Thyroid gland (tissue), 4 donors: ENCODE measurements around the gene PIP5K1C. TPM values are rescaled to one million over a fixed set of nuclear protein-coding genes. Genes with fewer than 3 reads are reported as not detected.

Source experiments
- DNase-seq, 2 donors: peaks; one replicate each; pipeline ENCODE4 v3.0.0-alpha.2; 2019
- H3K27ac ChIP-seq, 3 donors: fragments of 200-600 bp; sonication (generic); 1 replicate in 2 of 3; 2 replicates in 1 of 3; pipeline ENCODE4 v1.5.1; 2016 to 2019; ENCODE audit warnings: mild to moderate bottlenecking in 1 of 3, moderate library complexity in 1 of 3
- H3K27me3 ChIP-seq: fragments of 200-600 bp; sonication (generic); one replicate; pipeline ENCODE4 v1.5.1; 2019
- H3K36me3 ChIP-seq, 2 donors: fragments of 200-600 bp; sonication (generic); one replicate each; pipeline ENCODE4 v1.5.1; 2016 to 2019
- H3K4me1 ChIP-seq, 2 donors: fragments of 200-600 bp; sonication (generic); one replicate each; pipeline ENCODE4 v1.5.1; 2017 to 2019
- H3K4me3 ChIP-seq, 3 donors: fragments of 200-600 bp; sonication (generic); replicated peaks in 1 of 3; 1 replicate in 2 of 3; 2 replicates in 1 of 3; pipeline ENCODE4 v1.5.1; 2016; ENCODE audit warnings: mild to moderate bottlenecking in 1 of 3
- H3K9me3 ChIP-seq: fragments of 200-600 bp; sonication (generic); one replicate; pipeline ENCODE4 v1.5.1; 2017
- POLR2A ChIP-seq, 2 donors: fragments of 450-650 bp; IDR thresholded peaks; one replicate each; pipeline ENCODE4 v1.6.1; 2017; ENCODE audit warnings: antibody characterized with exemption in 2 of 2, mild to moderate bottlenecking in 2 of 2, moderate library complexity in 1 of 2
- WGBS, 2 donors: methylation state at CpG; one replicate each; pipeline ENCODE4 v1.1.5; 2017; 5-methylcytosine and 5-hydroxymethylcytosine counted together
- intact Hi-C: fragments of 100-400 bp; cut with DNase I; formaldehyde crosslinking; loops from one replicate; pipeline ENCODE4 v1.15.1; 2023
- total RNA-seq, 4 donors: library from RNA; depleted of rRNA; stranded (reverse); fragments of >200 nt; gene quantifications; one replicate each; pipeline ENCODE4 v1.2.3, GENCODE V29; 2016
- TF ChIP-seq, protein P1 (sequence below), 6 experiments: fragments of 200-600 bp in 3 of 6; fragments of 450-650 bp in 3 of 6; sonication (generic) in 3 of 6; IDR thresholded peaks; one replicate each; pipeline ENCODE4 v1.5.1; 2016 to 2019; ENCODE audit warnings: antibody characterized with exemption in 6 of 6, mild to moderate bottlenecking in 2 of 6, inconsistent platforms in 1 of 6, moderate library complexity in 1 of 6

Gene PIP5K1C
- total RNA-seq, 4 donors from 2014 or later, result 23.2 to 42.4 (median 35.0) TPM

DNA sequence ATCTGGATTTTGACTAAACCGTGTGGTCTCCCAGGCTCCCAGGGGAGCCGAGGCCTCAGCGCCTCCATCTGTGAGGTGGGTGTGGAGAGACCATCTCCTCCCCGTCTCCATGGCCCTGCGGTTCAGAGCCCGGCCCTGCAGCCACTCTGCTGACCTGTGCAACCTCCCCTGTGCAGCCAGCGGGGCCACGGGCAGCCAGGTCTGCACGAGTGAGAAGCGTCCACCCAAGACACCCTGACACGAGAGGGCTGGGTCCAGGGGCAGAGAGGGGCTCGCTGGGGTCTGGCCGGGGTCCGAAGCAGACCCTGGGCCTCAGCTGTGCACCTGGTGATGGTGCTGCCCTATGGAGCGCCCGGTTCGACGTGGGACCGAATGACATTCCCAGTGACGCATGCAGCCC lies 63.3 kb downstream of the PIP5K1C start:
- 97% methylated on average over 6 to 11 of the region's 20 CpGs for WGBS, 2 donors

GRCh38 chr19:3636506-3636905 lies 63.8 kb downstream of the PIP5K1C start:
- TF ChIP-seq POLR2A (IDR thresholded peaks at IDR 0.05), result no peak
- TF ChIP-seq, protein P1, sequence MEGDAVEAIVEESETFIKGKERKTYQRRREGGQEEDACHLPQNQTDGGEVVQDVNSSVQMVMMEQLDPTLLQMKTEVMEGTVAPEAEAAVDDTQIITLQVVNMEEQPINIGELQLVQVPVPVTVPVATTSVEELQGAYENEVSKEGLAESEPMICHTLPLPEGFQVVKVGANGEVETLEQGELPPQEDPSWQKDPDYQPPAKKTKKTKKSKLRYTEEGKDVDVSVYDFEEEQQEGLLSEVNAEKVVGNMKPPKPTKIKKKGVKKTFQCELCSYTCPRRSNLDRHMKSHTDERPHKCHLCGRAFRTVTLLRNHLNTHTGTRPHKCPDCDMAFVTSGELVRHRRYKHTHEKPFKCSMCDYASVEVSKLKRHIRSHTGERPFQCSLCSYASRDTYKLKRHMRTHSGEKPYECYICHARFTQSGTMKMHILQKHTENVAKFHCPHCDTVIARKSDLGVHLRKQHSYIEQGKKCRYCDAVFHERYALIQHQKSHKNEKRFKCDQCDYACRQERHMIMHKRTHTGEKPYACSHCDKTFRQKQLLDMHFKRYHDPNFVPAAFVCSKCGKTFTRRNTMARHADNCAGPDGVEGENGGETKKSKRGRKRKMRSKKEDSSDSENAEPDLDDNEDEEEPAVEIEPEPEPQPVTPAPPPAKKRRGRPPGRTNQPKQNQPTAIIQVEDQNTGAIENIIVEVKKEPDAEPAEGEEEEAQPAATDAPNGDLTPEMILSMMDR (IDR thresholded peaks at IDR 0.05), result no peak
- Histone ChIP-seq H3K27ac (no peak overlapping the region), H3K4me1 (no peaks in the 10 kb centered on the region), H3K4me3 (no peak overlapping the region), H3K27me3 (no peaks in the 10 kb centered on the region), H3K9me3 (no peaks in the 10 kb centered on the region), H3K36me3 (peaks cover 8 to 35% of the 10 kb centered on the region in 2 donors)
- WGBS, 2 donors, result 86 to 91% methylated on average over 9 to 18 of the region's 20 CpGs
- no peak for DNase-seq
- intact Hi-C loops, result no loop called here

More for the DNA sequence above, 63.3 kb downstream of the PIP5K1C start:
- Histone ChIP-seq H3K9me3 (no peaks in the 10 kb centered on the region), H3K4me3 (no peak overlapping the region), H3K4me1 (no peaks in the 10 kb centered on the region), H3K27me3 (no peaks in the 10 kb centered on the region), H3K27ac (no peak overlapping the region), H3K36me3 (peaks cover 12 to 40% of the 10 kb centered on the region in 2 donors)
- TF ChIP-seq POLR2A (IDR thresholded peaks at IDR 0.05), result no peak
- TF ChIP-seq, protein P1 (IDR thresholded peaks at IDR 0.05), result no peak
- DNase-seq, result no peak
- intact Hi-C loops, result no loop called here

- Histone ChIP-seq H3K9me3 (no peaks in the 10 kb centered on the region), H3K4me3 (no peak overlapping the region), H3K36me3 (peaks cover 5 to 26% of the 10 kb centered on the region in 2 donors), H3K27me3 (no peaks in the 10 kb centered on the region), H3K4me1 (no peaks in the 10 kb centered on the region), H3K27ac (no peak overlapping the region)
- 97 to 98% methylated on average over 12 to 18 of the region's 19 CpGs for WGBS, 2 donors
- no peak for DNase-seq
- no peak for TF ChIP-seq POLR2A (IDR thresholded peaks at IDR 0.05)
- TF ChIP-seq, protein P1 (IDR thresholded peaks at IDR 0.05), result no peak
- intact Hi-C loops, result no loop called here
Measured at GRCh38 chr19:3634496-3635045, 65.7 kb downstream of the PIP5K1C start.

DNA sequence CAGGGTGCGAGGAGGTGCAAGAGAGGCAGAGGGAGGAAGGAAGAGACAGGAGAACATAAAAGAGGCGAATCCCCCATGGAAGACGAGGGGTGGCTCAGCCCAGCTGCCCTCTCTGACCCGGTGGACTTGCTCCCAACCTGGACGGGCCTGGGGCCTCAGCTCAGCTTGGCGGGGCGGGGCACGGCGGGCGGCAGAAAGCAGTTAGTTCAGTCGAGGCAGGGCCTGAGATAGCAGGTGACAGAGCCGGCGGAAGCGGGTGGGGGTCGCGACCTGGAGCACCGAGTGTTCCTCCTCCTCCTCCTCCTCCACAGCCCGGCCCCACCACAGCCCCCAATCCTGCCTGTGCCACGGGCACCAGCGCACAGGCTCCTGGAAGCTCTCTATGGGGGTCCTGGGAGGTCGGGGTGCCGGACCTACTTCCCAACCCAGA lies 66.7 kb downstream of the PIP5K1C start:
- TF ChIP-seq, protein P1 (IDR thresholded peaks at IDR 0.05), result no peak
- TF ChIP-seq POLR2A (IDR thresholded peaks at IDR 0.05), result no peak
- DNase-seq, result no peak
- no peaks in the 10 kb centered on the region for H3K9me3 ChIP-seq
- H3K36me3 ChIP-seq, result peaks cover 4 to 17% of the 10 kb centered on the region in 2 donors
- intact Hi-C loops, result no loop called here
- no peaks in the 10 kb centered on the region for H3K27me3 ChIP-seq
- no peak overlapping the region for H3K27ac ChIP-seq
- H3K4me3 ChIP-seq, result no peak overlapping the region
- no peaks in the 10 kb centered on the region for H3K4me1 ChIP-seq
- WGBS, 2 donors, result 87 to 92% methylated on average over 16 to 20 of the region's 22 CpGs

GRCh38 chr19:3632739-3633558 lies 67.3 kb downstream of the PIP5K1C start:
- H3K4me1 ChIP-seq, result no peaks in the 10 kb centered on the region
- no peaks in the 10 kb centered on the region for H3K27me3 ChIP-seq
- WGBS, 2 donors, result 89 to 91% methylated on average over 40 to 47 of the region's 50 CpGs
- TF ChIP-seq POLR2A (IDR thresholded peaks at IDR 0.05), result no peak
- H3K36me3 ChIP-seq, result peaks cover 0 to 11% of the 10 kb centered on the region in 2 donors
- no peaks in the 10 kb centered on the region for H3K9me3 ChIP-seq
- H3K4me3 ChIP-seq, result no peak overlapping the region
- DNase-seq, result no peak
- H3K27ac ChIP-seq, result no peak overlapping the region
- intact Hi-C loops, result no loop called here
